ENCODE data around the gene MFSD12.

DNA sequence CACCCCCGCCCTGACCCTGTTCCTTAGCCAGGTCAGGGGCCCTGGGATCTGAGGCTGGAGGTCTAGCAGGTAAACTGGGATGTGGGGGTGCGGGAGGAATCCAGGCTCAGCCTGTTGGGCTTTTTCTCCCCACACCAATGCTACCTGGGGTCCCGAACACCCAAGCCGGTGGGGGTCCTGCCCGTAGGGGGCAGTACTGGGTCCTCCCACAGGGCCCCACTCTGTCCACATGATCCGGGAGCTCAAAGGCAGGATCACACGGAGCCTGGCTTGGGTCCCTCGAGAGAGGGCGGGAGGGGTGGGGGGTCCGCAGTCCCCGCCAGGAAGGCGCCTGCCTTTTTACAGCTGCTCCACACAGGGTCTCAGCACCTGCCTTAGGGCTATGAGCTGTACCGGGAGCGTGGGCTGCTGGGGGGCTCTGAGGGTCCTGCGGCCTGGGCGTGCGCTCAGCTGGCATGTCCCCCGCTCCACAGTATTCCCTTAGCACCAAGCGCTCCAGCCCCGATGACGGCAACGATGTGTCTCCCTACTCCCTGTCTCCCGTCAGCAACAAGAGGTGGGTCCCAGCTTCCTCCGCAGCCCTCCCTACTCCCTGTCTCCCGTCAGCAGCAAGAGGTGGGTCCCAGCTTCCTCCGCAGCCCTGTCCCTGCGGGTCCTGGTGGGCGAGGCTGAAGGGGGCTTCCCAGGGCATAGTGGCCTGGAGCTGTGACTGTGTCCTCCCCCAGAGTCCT is 30.7 kb downstream of the MFSD12 start:
- TF ChIP-seq CTCF (IDR thresholded peaks at IDR 0.05) (no peak), POLR2A (IDR thresholded peaks at IDR 0.05) (no peak), EP300 (IDR thresholded peaks at IDR 0.05) (no peak)
